C4-2B (cell line): ENCODE measurements around the gene NACA.
A peak's percentile ranks its signal among the peaks of the same experiment; 100 is the strongest.

Experiments
- H3K27ac ChIP-seq: fragments of 450-650 bp; 2 replicates; pipeline ENCODE4 v1.5.1; 2017
- CTCF ChIP-seq: fragments of 450-650 bp; conservative IDR thresholded peaks from 2 replicates; pipeline ENCODE4 v1.5.1; 2017; ENCODE audit warnings: mild to moderate bottlenecking
- ZFX ChIP-seq: fragments of 450-650 bp; IDR thresholded peaks from 2 replicates; pipeline ENCODE4 v1.6.1; 2017

The NACA gene

GRCh38 chr12:56722832-56723231, 2.3 kb downstream of the NACA start:
- TF ChIP-seq CTCF (no peak), ZFX (no peak)
- no peak overlapping the region for H3K27ac ChIP-seq

- H3K27ac ChIP-seq: no peak overlapping the region; the same call in 1 of the 2 replicates
- TF ChIP-seq CTCF: no peak
- no peak for TF ChIP-seq ZFX
These were observed 3.4 kb downstream of the NACA start for GRCh38 chr12:56721721-56722120.

GRCh38 chr12:56721216-56721615, 3.9 kb downstream of the NACA start:
- peak overlapping the region; percentile 17; the same call in 1 of the 2 replicates for H3K27ac ChIP-seq

GRCh38 chr12:56720731-56721151, 4.4 kb downstream of the NACA start:
- H3K27ac ChIP-seq: peak overlapping the region; percentile 17; the same call in 1 of the 2 replicates
- no peak for TF ChIP-seq CTCF
- TF ChIP-seq ZFX: no peak

More at GRCh38 chr12:56721216-56721615, 3.9 kb downstream of the NACA start:
- TF ChIP-seq ZFX (no peak), CTCF (no peak)

GRCh38 chr12:56719056-56719455, 6.0 kb downstream of the NACA start:
- TF ChIP-seq ZFX: no peak
- TF ChIP-seq CTCF: no peak
- H3K27ac ChIP-seq: peak overlapping the region; percentile 9; the same call in 1 of the 2 replicates

- no peak for TF ChIP-seq ZFX
- TF ChIP-seq CTCF: no peak
- peak overlapping the region; percentile 9; the same call in 1 of the 2 replicates for H3K27ac ChIP-seq
These were observed 6.5 kb downstream of the NACA start for GRCh38 chr12:56718636-56719035.

GRCh38 chr12:56718149-56718548, 7.0 kb downstream of the NACA start:
- H3K27ac ChIP-seq: no peak overlapping the region
- TF ChIP-seq ZFX (no peak), CTCF (no peak)
